Neural progenitor cell (in vitro differentiated cells): ENCODE measurements around the gene ITGB1.

Source experiments
- EZH2 ChIP-seq: fragments of 200-600 bp; sonication (generic); IDR thresholded peaks from 2 replicates; pipeline ENCODE4 v1.6.1; 2017; ENCODE audit warnings: antibody characterized with exemption, mild to moderate bottlenecking, moderate library complexity
- EZH2phosphoT487 ChIP-seq: fragments of 200-600 bp; sonication (generic); IDR thresholded peaks from 2 replicates; pipeline ENCODE4 v1.6.1; 2017; ENCODE audit warnings: antibody characterized with exemption
- TF ChIP-seq, protein P1 (sequence below): fragments of 200-600 bp; sonication (generic); IDR thresholded peaks from 2 replicates; pipeline ENCODE4 v1.5.1; 2017; ENCODE audit warnings: antibody characterized with exemption, mild to moderate bottlenecking

DNA sequence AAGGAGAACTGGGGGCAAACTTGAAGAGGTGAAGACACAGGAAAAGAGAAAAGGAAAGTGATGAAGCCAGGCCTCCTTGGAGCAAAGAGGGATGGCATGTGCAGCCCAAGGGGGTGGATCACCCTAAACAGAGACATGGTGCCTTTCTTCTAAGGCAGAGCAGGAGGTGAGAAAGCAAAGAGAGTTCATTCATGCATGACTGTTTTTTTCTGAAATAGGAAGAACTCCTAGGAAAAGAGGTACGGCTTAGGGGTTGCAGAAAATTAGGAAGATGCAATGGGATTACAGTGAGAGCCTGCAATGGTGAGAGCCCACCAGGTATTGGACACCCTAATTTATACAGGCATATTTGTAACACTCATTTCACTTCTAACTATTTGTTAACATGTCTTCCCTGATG is 15.9 kb downstream of the ITGB1 start:
- TF ChIP-seq, protein P1, sequence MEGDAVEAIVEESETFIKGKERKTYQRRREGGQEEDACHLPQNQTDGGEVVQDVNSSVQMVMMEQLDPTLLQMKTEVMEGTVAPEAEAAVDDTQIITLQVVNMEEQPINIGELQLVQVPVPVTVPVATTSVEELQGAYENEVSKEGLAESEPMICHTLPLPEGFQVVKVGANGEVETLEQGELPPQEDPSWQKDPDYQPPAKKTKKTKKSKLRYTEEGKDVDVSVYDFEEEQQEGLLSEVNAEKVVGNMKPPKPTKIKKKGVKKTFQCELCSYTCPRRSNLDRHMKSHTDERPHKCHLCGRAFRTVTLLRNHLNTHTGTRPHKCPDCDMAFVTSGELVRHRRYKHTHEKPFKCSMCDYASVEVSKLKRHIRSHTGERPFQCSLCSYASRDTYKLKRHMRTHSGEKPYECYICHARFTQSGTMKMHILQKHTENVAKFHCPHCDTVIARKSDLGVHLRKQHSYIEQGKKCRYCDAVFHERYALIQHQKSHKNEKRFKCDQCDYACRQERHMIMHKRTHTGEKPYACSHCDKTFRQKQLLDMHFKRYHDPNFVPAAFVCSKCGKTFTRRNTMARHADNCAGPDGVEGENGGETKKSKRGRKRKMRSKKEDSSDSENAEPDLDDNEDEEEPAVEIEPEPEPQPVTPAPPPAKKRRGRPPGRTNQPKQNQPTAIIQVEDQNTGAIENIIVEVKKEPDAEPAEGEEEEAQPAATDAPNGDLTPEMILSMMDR: no peak
- TF ChIP-seq EZH2 (no peak), EZH2phosphoT487 (no peak)
